Neural cell (in vitro differentiated cells): Measurements from ENCODE around the gene TSPO. TPM values are rescaled to one million over a fixed set of nuclear protein-coding genes. Genes with fewer than 3 reads are reported as not detected.

ENCODE experiments used
- H2AFZ ChIP-seq: fragments of 200-600, 300-800 bp; sonication (generic), shearing (Covaris generic); 2 replicates; pipeline ENCODE4 v1.6.0; 2014; ENCODE audit warnings: low read depth, mild to moderate bottlenecking, antibody characterized with exemption, low read length, moderate library complexity
- H3F3A ChIP-seq: fragments of 200-600 bp; shearing (Covaris generic); 2 replicates; pipeline ENCODE4 v1.6.1; 2016; ENCODE audit warnings: mild to moderate bottlenecking, moderate library complexity, mixed read lengths, antibody characterized with exemption, low read length; ENCODE audit not compliant: insufficient read depth, poor library complexity, severe bottlenecking
- H3K27ac ChIP-seq: fragments of 200-600, 300-800 bp; sonication (generic), shearing (Covaris generic); 2 replicates; pipeline ENCODE4 v1.5.1; 2014; ENCODE audit warnings: mild to moderate bottlenecking, low read length, moderate library complexity
- H3K27me3 ChIP-seq: fragments of 300-800, 200-600 bp; sonication (generic), shearing (Covaris generic); 2 replicates; pipeline ENCODE4 v1.6.0; 2014; ENCODE audit warnings: mild to moderate bottlenecking, low read depth, low read length, moderate library complexity; ENCODE audit not compliant: insufficient read depth
- H3K36me3 ChIP-seq: fragments of 300-800, 200-600 bp; sonication (generic), shearing (Covaris generic); 2 replicates; pipeline ENCODE4 v1.5.1; 2014; ENCODE audit warnings: mild to moderate bottlenecking, antibody characterized with exemption, low read length, moderate library complexity; ENCODE audit not compliant: insufficient read depth
- H3K4me2 ChIP-seq: fragments of 300-800, 200-600 bp; sonication (generic), shearing (Covaris generic); 2 replicates; pipeline ENCODE4 v1.6.0; 2014; ENCODE audit warnings: mild to moderate bottlenecking, low read length
- H3K4me3 ChIP-seq: fragments of 300-800, 200-600 bp; sonication (generic), shearing (Covaris generic); 2 replicates; pipeline ENCODE4 v1.5.1; 2014; ENCODE audit warnings: mild to moderate bottlenecking, low read length, moderate library complexity
- H3K79me2 ChIP-seq: fragments of 200-600 bp; shearing (Covaris generic); replicated peaks from 2 replicates; pipeline ENCODE4 v1.6.0; 2014; ENCODE audit warnings: mild to moderate bottlenecking, low read length, moderate library complexity; ENCODE audit not compliant: insufficient read depth
- H3K9ac ChIP-seq: fragments of 300-800, 200-600 bp; sonication (generic), shearing (Covaris generic); 2 replicates; pipeline ENCODE4 v1.6.1; 2016; ENCODE audit warnings: mild to moderate bottlenecking, low read length, mixed read lengths
- H3K9me2 ChIP-seq: fragments of 200-600 bp; shearing (Covaris generic); 2 replicates; pipeline ENCODE4 v1.6.1; 2016; ENCODE audit warnings: mild to moderate bottlenecking, low read length, mixed read lengths; ENCODE audit not compliant: insufficient read depth
- H3K9me3 ChIP-seq: fragments of 200-600, 300-800 bp; sonication (generic), shearing (Covaris generic); 2 replicates; pipeline ENCODE4 v1.6.1; 2016; ENCODE audit warnings: mild to moderate bottlenecking, mixed run types, low read length, moderate library complexity, mixed read lengths
- H4K20me1 ChIP-seq: fragments of 200-600 bp; shearing (Covaris generic); 2 replicates; pipeline ENCODE4 v1.6.1; 2016; ENCODE audit warnings: mild to moderate bottlenecking, mixed run types; ENCODE audit not compliant: insufficient read depth
- EP300 ChIP-seq: fragments of 450-650 bp; conservative IDR thresholded peaks from 2 replicates; pipeline ENCODE4 v1.6.1; 2014; ENCODE audit warnings: antibody characterized with exemption, mild to moderate bottlenecking, moderate library complexity; ENCODE audit not compliant: poor library complexity, severe bottlenecking
- EZH2 ChIP-seq: fragments of 200-600, 300-800 bp; shearing (Covaris generic), sonication (generic); IDR thresholded peaks from 2 replicates; pipeline ENCODE4 v1.6.1; 2014; ENCODE audit warnings: antibody characterized with exemption, low read length, borderline replicate concordance, mild to moderate bottlenecking; ENCODE audit not compliant: insufficient read depth, poor library complexity, severe bottlenecking
- MXI1 ChIP-seq: fragments of 450-650 bp; conservative IDR thresholded peaks from 2 replicates; pipeline ENCODE4 v1.6.1; 2014; ENCODE audit warnings: antibody characterized with exemption, mild to moderate bottlenecking; ENCODE audit not compliant: poor library complexity, severe bottlenecking
- POLR2AphosphoS5 ChIP-seq: IDR thresholded peaks from 2 replicates; pipeline ENCODE4 v1.6.1; 2012
- RAD21 ChIP-seq: fragments of 450-650 bp; conservative IDR thresholded peaks from 2 replicates; pipeline ENCODE4 v1.6.1; 2014; ENCODE audit warnings: antibody characterized with exemption, mild to moderate bottlenecking, moderate library complexity
- SMC3 ChIP-seq: fragments of 450-650 bp; conservative IDR thresholded peaks from 2 replicates; pipeline ENCODE4 v1.6.1; 2014; ENCODE audit warnings: antibody characterized with exemption, mild to moderate bottlenecking, moderate library complexity; ENCODE audit not compliant: poor library complexity
- TAF1 ChIP-seq: IDR thresholded peaks from 2 replicates; pipeline ENCODE4 v1.6.1; 2012; ENCODE audit warnings: low read depth
- polyA plus RNA-seq: library from polyadenylated mRNA; depleted of rRNA; stranded (reverse); fragments of >200 nt; gene quantifications from 2 replicates; pipeline ENCODE4 v1.2.3, GENCODE V29; 2014
- TF ChIP-seq, protein P1 (sequence below): fragments of 450-650 bp; IDR thresholded peaks from 2 replicates; pipeline ENCODE4 v1.5.1; 2014; ENCODE audit warnings: antibody characterized with exemption, mild to moderate bottlenecking, moderate library complexity; ENCODE audit not compliant: poor library complexity, severe bottlenecking
- TF ChIP-seq, protein P2 (sequence below): IDR thresholded peaks from 2 replicates; pipeline ENCODE4 v1.6.1; 2012; ENCODE audit warnings: borderline replicate concordance

The TSPO gene
- polyA plus RNA-seq, 1 donor from 2014 or later = not detected

DNA sequence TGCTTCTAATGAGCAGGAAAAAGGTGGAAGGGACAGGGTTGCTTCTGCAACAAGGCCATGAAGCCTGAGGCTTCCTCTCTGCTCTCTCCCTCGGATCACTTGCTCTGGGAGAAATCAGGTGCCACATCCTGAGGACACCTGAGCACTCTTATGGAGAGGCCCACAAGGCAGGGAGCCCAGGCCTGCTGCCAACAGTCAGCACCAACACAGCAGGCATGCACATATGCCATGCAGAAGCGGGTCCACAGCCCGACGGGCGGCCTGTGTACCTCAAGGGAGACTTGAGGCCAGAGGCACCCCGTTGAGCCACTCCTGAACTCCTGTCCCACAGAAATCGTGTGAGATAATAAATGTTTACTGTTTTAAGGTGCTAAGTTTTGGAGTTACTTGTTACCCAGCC lies 26.1 kb downstream of the TSPO start:
- H2AFZ ChIP-seq = no peak overlapping the region
- H3K9me2 ChIP-seq = no peaks in the 10 kb centered on the region
- no peak overlapping the region for H3K4me3 ChIP-seq
- no peaks in the 10 kb centered on the region for H4K20me1 ChIP-seq
- H3K4me2 ChIP-seq = no peak overlapping the region
- H3K27me3 ChIP-seq = no peaks in the 10 kb centered on the region
- H3K79me2 ChIP-seq = no peaks in the 10 kb centered on the region
- H3K9ac ChIP-seq = no peak overlapping the region
- TF ChIP-seq MXI1 (no peak), EP300 (no peak)
- TF ChIP-seq, protein P1, sequence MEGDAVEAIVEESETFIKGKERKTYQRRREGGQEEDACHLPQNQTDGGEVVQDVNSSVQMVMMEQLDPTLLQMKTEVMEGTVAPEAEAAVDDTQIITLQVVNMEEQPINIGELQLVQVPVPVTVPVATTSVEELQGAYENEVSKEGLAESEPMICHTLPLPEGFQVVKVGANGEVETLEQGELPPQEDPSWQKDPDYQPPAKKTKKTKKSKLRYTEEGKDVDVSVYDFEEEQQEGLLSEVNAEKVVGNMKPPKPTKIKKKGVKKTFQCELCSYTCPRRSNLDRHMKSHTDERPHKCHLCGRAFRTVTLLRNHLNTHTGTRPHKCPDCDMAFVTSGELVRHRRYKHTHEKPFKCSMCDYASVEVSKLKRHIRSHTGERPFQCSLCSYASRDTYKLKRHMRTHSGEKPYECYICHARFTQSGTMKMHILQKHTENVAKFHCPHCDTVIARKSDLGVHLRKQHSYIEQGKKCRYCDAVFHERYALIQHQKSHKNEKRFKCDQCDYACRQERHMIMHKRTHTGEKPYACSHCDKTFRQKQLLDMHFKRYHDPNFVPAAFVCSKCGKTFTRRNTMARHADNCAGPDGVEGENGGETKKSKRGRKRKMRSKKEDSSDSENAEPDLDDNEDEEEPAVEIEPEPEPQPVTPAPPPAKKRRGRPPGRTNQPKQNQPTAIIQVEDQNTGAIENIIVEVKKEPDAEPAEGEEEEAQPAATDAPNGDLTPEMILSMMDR = no peak
- TF ChIP-seq, protein P2, sequence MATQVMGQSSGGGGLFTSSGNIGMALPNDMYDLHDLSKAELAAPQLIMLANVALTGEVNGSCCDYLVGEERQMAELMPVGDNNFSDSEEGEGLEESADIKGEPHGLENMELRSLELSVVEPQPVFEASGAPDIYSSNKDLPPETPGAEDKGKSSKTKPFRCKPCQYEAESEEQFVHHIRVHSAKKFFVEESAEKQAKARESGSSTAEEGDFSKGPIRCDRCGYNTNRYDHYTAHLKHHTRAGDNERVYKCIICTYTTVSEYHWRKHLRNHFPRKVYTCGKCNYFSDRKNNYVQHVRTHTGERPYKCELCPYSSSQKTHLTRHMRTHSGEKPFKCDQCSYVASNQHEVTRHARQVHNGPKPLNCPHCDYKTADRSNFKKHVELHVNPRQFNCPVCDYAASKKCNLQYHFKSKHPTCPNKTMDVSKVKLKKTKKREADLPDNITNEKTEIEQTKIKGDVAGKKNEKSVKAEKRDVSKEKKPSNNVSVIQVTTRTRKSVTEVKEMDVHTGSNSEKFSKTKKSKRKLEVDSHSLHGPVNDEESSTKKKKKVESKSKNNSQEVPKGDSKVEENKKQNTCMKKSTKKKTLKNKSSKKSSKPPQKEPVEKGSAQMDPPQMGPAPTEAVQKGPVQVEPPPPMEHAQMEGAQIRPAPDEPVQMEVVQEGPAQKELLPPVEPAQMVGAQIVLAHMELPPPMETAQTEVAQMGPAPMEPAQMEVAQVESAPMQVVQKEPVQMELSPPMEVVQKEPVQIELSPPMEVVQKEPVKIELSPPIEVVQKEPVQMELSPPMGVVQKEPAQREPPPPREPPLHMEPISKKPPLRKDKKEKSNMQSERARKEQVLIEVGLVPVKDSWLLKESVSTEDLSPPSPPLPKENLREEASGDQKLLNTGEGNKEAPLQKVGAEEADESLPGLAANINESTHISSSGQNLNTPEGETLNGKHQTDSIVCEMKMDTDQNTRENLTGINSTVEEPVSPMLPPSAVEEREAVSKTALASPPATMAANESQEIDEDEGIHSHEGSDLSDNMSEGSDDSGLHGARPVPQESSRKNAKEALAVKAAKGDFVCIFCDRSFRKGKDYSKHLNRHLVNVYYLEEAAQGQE = no peak
- no peaks in the 10 kb centered on the region for H3K36me3 ChIP-seq
- no peak overlapping the region for H3K27ac ChIP-seq
- no peaks in the 10 kb centered on the region for H3F3A ChIP-seq
- H3K9me3 ChIP-seq = no peaks in the 10 kb centered on the region

DNA sequence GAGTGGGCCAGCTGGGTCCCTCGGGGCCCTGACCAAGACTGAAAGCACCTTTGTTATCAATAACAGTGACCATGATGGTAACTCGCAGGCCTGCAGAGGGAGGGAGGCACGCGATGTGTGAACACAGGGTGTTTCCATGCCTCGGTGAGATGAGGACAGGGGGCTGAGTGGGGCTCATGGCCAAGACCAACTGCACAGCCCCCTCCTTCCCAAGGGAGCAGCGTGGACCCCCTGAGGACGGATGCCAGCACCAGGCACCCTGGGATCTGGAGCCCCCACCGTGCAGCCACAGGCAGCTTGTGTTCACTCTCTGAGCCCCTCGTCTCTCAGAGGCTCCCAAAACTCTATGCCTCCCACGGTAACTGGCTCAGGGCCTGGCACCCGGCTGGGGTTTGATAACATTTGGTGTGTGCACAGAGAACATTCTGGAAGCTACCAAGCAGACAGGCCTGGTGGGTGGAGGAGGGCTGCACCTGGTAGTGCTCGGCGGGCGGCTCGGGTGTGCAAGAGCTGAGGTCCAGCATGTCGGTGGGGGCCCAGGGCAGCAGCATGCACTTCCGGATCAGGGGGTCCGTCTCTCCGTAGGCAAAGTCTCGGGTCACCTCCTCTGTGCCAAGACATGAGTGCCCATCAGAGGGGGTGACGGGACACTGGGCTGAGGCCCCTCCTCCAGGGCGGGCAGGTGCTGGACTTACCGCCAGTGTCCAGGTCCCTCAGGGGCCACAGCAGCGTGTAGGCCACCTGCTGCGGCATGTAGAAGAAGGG lies 28.0 kb downstream of the TSPO start:
- H3K36me3 ChIP-seq = no peaks in the 10 kb centered on the region
- no peaks in the 10 kb centered on the region for H4K20me1 ChIP-seq
- no peak overlapping the region for H3K4me3 ChIP-seq
- no peak overlapping the region for H2AFZ ChIP-seq
- H3F3A ChIP-seq = no peaks in the 10 kb centered on the region
- H3K79me2 ChIP-seq = no peaks in the 10 kb centered on the region
- no peaks in the 10 kb centered on the region for H3K9me3 ChIP-seq
- no peak overlapping the region for H3K27ac ChIP-seq
- H3K27me3 ChIP-seq = no peaks in the 10 kb centered on the region
- no peak overlapping the region for H3K9ac ChIP-seq
- H3K4me2 ChIP-seq = no peak overlapping the region
- TF ChIP-seq TAF1 (no peak), MXI1 (no peak), EP300 (no peak), RAD21 (no peak), SMC3 (no peak), EZH2 (no peak), POLR2AphosphoS5 (no peak)
- TF ChIP-seq, protein P2 = no peak
- TF ChIP-seq, protein P1 = no peak
- no peaks in the 10 kb centered on the region for H3K9me2 ChIP-seq
